K562 (cell line): ENCODE measurements around the gene MED16. TPM values are rescaled to one million over a fixed set of nuclear protein-coding genes. Genes with fewer than 3 reads are reported as not detected.

Source experiments
- ATAC-seq: fragments of 200-7000 bp; cut with Tn5 transposase; 3 replicates; pipeline ENCODE4 v1.9.1; 2020; ENCODE audit warnings: moderate library complexity
- BruUV-seq: library from RNA; stranded (reverse); fragments of 400-500 nt; replicated peaks from 2 replicates; lab custom pipeline; 2021; lab: Mats Ljungman, UMichigan
- CTCF ChIA-PET: fragments of 300-600 bp; formaldehyde crosslinking; extraction: SDS; loops from one replicate; lab custom pipeline; 2021; ENCODE audit warnings: low intra/inter-chr PET ratio; lab: Yijun Ruan, JAX
- POLR2A ChIA-PET: fragments of 300-600, 350-650 bp; sonication (Branson Sonifier 250); formaldehyde crosslinking; extraction: SDS; loops from one replicate; lab custom pipeline; 2021; ENCODE audit warnings: antibody characterized with exemption, inconsistent platforms; lab: Yijun Ruan, JAX
- DNase-seq, 4 experiments: peaks; one replicate each; pipeline versions ENCODE4 v3.0.0 to v3.0.0-alpha.2; 2011 to 2018; ENCODE audit warnings: low spot score in 3 of 4, mixed read lengths in 3 of 4; ENCODE audit errors: extremely low read depth in 1 of 4
- FAIRE-seq: peaks from 2 replicates; lab custom pipeline; 2011; peaks lifted over from hg19 to GRCh38; lab: Jason Lieb, UNC
- H2AFZ ChIP-seq: 2 replicates; pipeline ENCODE4 v1.6.0; 2011; ENCODE audit warnings: low read depth, low read length, control low read depth, inconsistent platforms
- H3K27ac ChIP-seq: fragments of 200-600 bp; 3 replicates; pipeline ENCODE4 v1.8.0; 2011; ENCODE audit warnings: low read depth, mild to moderate bottlenecking, control low read depth, inconsistent platforms, low read length, moderate library complexity, mixed read lengths; ENCODE audit errors: extremely low read depth
- H3K27me3 ChIP-seq, 2 experiments: fragments of 300-600 bp in 1 of 2; 2 replicates in 1 of 2; 3 replicates in 1 of 2; pipeline versions ENCODE4 v1.6.0 to v1.8.0; 2011; ENCODE audit warnings: inconsistent platforms in 2 of 2, low read length in 2 of 2, mild to moderate bottlenecking in 1 of 2, mixed read lengths in 1 of 2, moderate library complexity in 1 of 2; ENCODE audit not compliant: control insufficient read depth in 2 of 2, insufficient read depth in 2 of 2
- H3K36me3 ChIP-seq: fragments of 300-600 bp; 3 replicates; pipeline ENCODE4 v1.8.0; 2011; ENCODE audit warnings: mild to moderate bottlenecking, low read length, inconsistent platforms; ENCODE audit not compliant: control insufficient read depth, insufficient read depth
- H3K4me1 ChIP-seq, 2 experiments: fragments of 200-600 bp in 1 of 2; replicated peaks in 1 of 2; 2 replicates in 1 of 2; 3 replicates in 1 of 2; pipeline versions ENCODE4 v1.5.1 to v1.8.0; 2011; ENCODE audit warnings: inconsistent platforms in 2 of 2, low read length in 2 of 2, mild to moderate bottlenecking in 1 of 2, mixed read lengths in 1 of 2, moderate library complexity in 1 of 2; ENCODE audit not compliant: control insufficient read depth in 2 of 2, insufficient read depth in 2 of 2
- H3K4me2 ChIP-seq: 2 replicates; pipeline ENCODE4 v1.6.1; 2011; ENCODE audit warnings: low read length, control low read depth, inconsistent platforms, mixed read lengths; ENCODE audit not compliant: insufficient read depth
- H3K4me3 ChIP-seq: fragments of 200-600 bp; sonication (generic), shearing (Covaris generic); 2 replicates; pipeline ENCODE4 v1.5.1; 2016; ENCODE audit warnings: control low read depth, inconsistent platforms
- H3K79me2 ChIP-seq: fragments of 200-600 bp; 3 replicates; pipeline ENCODE4 v1.8.0; 2011; ENCODE audit warnings: low read length, inconsistent platforms; ENCODE audit not compliant: control insufficient read depth, insufficient read depth
- H3K9ac ChIP-seq, 2 experiments: 2 replicates each; pipeline versions ENCODE4 v1.6.0 to v1.6.1; 2011; ENCODE audit warnings: low read depth in 2 of 2, low read length in 2 of 2, control low read depth in 1 of 2, inconsistent platforms in 1 of 2, mild to moderate bottlenecking in 1 of 2, mixed read lengths in 1 of 2; ENCODE audit not compliant: insufficient read depth in 1 of 2
- H3K9me1 ChIP-seq: one replicate; pipeline ENCODE4 v1.6.0; 2011; ENCODE audit warnings: inconsistent platforms, mild to moderate bottlenecking, low read length, moderate library complexity; ENCODE audit not compliant: control insufficient read depth, insufficient read depth
- H3K9me3 ChIP-seq: replicated peaks from 2 replicates; pipeline ENCODE4 v1.5.1; 2011; ENCODE audit warnings: low read depth, low read length, inconsistent platforms; ENCODE audit not compliant: control insufficient read depth, insufficient read depth
- H4K20me1 ChIP-seq: replicated peaks from 2 replicates; pipeline ENCODE4 v1.6.1; 2011; ENCODE audit warnings: low read length, inconsistent platforms, mixed read lengths; ENCODE audit not compliant: control insufficient read depth, insufficient read depth
- DPF2 ChIP-seq: fragments of 450-650 bp; IDR thresholded peaks from 2 replicates; pipeline ENCODE4 v1.6.1; 2016
- E2F3 ChIP-seq: fragments of 250-450 bp; sonication (Bioruptor Pico); IDR thresholded peaks from 2 replicates; pipeline ENCODE4 v1.4.0; 2020; ENCODE audit warnings: mild to moderate bottlenecking
- IFI16 ChIP-seq: fragments of 250-450 bp; sonication (Bioruptor Pico); IDR thresholded peaks from 2 replicates; pipeline ENCODE4 v2.1.2; 2022; ENCODE audit warnings: mild to moderate bottlenecking, inconsistent platforms
- MAFK ChIP-seq: IDR thresholded peaks from 2 replicates; pipeline ENCODE4 v1.6.1; 2011; ENCODE audit warnings: low read length, improper control_type of control experiment
- MTF1 ChIP-seq: fragments of 250-450 bp; sonication (Bioruptor Pico); IDR thresholded peaks from 2 replicates; pipeline ENCODE4 v1.9.0; 2021; ENCODE audit warnings: moderate library complexity, mild to moderate bottlenecking, inconsistent platforms, borderline replicate concordance
- PML ChIP-seq: IDR thresholded peaks from 2 replicates; pipeline ENCODE4 v1.6.1; 2012; ENCODE audit warnings: low read length, inconsistent platforms
- RBM22 ChIP-seq: fragments of 200-400 bp; formaldehyde crosslinking; IDR thresholded peaks from 2 replicates; pipeline ENCODE4 v1.6.1; 2018; ENCODE audit warnings: low read length, low read depth; ENCODE audit not compliant: poor library complexity, severe bottlenecking
- SIN3A ChIP-seq, 2 experiments: fragments of 150-350 bp in 1 of 2; IDR thresholded peaks; 2 replicates each; pipeline ENCODE4 v1.6.1; 2011 to 2016; ENCODE audit warnings: borderline replicate concordance in 2 of 2, low read depth in 2 of 2, low read length in 2 of 2, mild to moderate bottlenecking in 2 of 2, moderate library complexity in 2 of 2; ENCODE audit not compliant: control insufficient read depth in 1 of 2
- SMARCA4 ChIP-seq: fragments of 450-650 bp; IDR thresholded peaks from 2 replicates; pipeline ENCODE4 v1.6.1; 2016
- SUPT5H ChIP-seq: fragments of 450-650 bp; IDR thresholded peaks from 2 replicates; pipeline ENCODE4 v1.6.1; 2016
- ZFP91 ChIP-seq: sonication (generic); formaldehyde crosslinking; IDR thresholded peaks from 2 replicates; pipeline ENCODE4 v1.8.0; 2022; ENCODE audit warnings: mild to moderate bottlenecking, missing genetic modification reagents
- ZNF696 ChIP-seq: fragments of 250-450 bp; sonication (Bioruptor Pico); conservative IDR thresholded peaks from 2 replicates; pipeline ENCODE4 v1.4.0; 2020; ENCODE audit warnings: mild to moderate bottlenecking, moderate library complexity
- ZNF75A ChIP-seq: fragments of 450-650 bp; formaldehyde crosslinking; IDR thresholded peaks from 2 replicates; pipeline ENCODE4 v1.4.0; 2020; ENCODE audit warnings: mild to moderate bottlenecking
- WGBS: fragments of 100-300 bp; shearing (Covaris generic); methylation state at CpG from one replicate; pipeline ENCODE4 v1.1.6; 2016; ENCODE audit warnings: low coverage, mixed read lengths; ENCODE audit not compliant: insufficient coverage; ENCODE audit errors: missing lambda C conversion rate; 5-methylcytosine and 5-hydroxymethylcytosine counted together
- in situ Hi-C: fragments of 300-500 bp; cut with MboI; formaldehyde crosslinking; loops from 4 replicates; pipeline ENCODE4 v1.15.0; 2018; ENCODE audit warnings: inconsistent platforms, mixed read lengths
- intact Hi-C: fragments of 100-400 bp; cut with micrococcal nuclease; formaldehyde crosslinking; loops from 2 replicates; pipeline ENCODE4 v1.14.2; 2022
- polyA plus RNA-seq, 8 experiments: library from polyadenylated mRNA; depleted of rRNA in 4 of 8; stranded (reverse) in 5 of 8; unstranded in 3 of 8; fragments of >200 nt; fragmentation: Nextera tagmentation in 2 of 8; fragmentation: Illumina TruSeq in 1 of 8; extraction: Ambion mirVana in 2 of 8; extraction: Trizol in 1 of 8; gene quantifications; 2 replicates each; pipeline versions ENCODE4 v1.2.1 to v1.2.3, GENCODE V29; 2011 to 2014; ENCODE audit warnings: inconsistent platforms in 1 of 8, missing spikeins in 1 of 8
- total RNA-seq, 7 experiments: library from RNA; depleted of rRNA in 6 of 7; stranded (reverse); fragments of >200 nt in 6 of 7; fragmentation: Illumina TruSeq in 2 of 7; extraction: Trizol in 2 of 7; gene quantifications; 2 replicates each; pipeline versions ENCODE4 v1.2.1 to v1.2.3, GENCODE V29; 2011 to 2021; ENCODE audit warnings: low replicate concordance in 1 of 7
- TF ChIP-seq, protein P1 (sequence below): fragments of 250-450 bp; sonication (Bioruptor Pico); IDR thresholded peaks from 2 replicates; pipeline ENCODE4 v1.4.0; 2020; ENCODE audit warnings: mild to moderate bottlenecking
- TF ChIP-seq, protein P2 (sequence below): fragments of 250-450 bp; sonication (Bioruptor Pico); IDR thresholded peaks from 2 replicates; pipeline ENCODE4 v1.8.0; 2022; ENCODE audit warnings: moderate library complexity, mild to moderate bottlenecking, inconsistent platforms
- TF ChIP-seq, protein P3 (sequence below): sonication (generic); formaldehyde crosslinking; IDR thresholded peaks from 2 replicates; pipeline ENCODE4 v1.8.1; 2023; ENCODE audit warnings: mild to moderate bottlenecking, missing genetic modification reagents

Gene MED16
- total and polyA plus RNA-seq, 9 of the 15 experiments (the other 6 are each of a cell fraction or from before 2014, with no cell fraction given) = 0.89 to 59.9 (median 8.6) TPM

DNA sequence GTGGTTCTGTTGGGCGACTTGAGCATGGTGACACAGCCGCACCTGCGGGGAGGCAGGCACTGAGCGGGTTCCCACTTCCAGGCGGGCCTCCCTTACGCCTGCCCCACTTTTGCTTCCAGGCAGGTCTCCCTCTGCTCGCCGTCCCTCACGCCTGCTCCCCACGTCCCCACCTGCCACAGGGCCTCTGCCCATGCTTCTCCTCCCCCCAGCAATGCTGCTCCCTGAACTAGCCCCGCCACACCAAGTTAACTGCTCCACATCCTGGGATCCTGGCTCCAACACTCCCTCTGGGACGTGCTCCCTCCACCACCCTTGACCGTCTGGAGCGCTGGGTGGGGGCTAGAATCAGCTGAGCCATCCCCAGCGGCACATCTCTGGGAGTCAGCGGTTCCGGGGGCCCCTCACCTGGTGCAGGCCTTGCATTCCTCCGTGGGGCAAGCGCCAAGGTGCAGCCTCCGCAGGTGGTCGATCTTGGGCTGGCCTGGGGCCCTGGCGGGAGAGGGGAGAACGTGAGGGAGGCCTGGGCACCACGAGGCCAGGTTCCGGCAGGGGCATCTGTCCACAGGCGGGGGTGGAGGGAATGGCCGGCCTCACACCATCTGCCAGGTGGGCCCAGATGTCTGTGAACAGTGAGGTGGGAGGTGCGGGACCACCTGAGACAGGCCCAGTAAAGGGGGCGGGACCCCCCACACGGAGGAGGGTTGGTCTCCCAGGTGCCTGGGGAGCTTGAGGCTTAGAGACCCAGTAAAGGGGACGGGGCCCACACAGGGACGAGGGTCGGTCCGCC, 24.3 kb downstream of the MED16 start:
- in situ Hi-C loops (no loop called here), intact Hi-C loops (no loop called here)
- Histone ChIP-seq H3K27ac (peak overlapping the region; percentile 40; the same call in 1 of the 3 replicates), H3K79me2 (peaks cover 4% of the 10 kb centered on the region; the same call in 2 of the 3 replicates), H3K4me1 (peaks cover 21 to 76% of the 10 kb centered on the region in 2 experiments), H3K9me1 (no peaks in the 10 kb centered on the region), H2AFZ (no peak overlapping the region), H3K36me3 (peaks cover 71% of the 10 kb centered on the region; the same call in 2 of the 3 replicates), H3K4me2 (no peak overlapping the region), H4K20me1 (no peaks in the 10 kb centered on the region; the same call in 1 of the 2 replicates), H3K27me3 (no peaks in the 10 kb centered on the region), H3K9me3 (no peaks in the 10 kb centered on the region), H3K9ac (peak overlapping the region in 1 of 2 experiments; percentile 64; a peak in 2 of 4 replicates), H3K4me3 (no peak overlapping the region)
- ChIA-PET CTCF (no interaction called here), POLR2A (no interaction called here)
- ATAC-seq = no peak
- no peak for FAIRE-seq
- WGBS = 93% methylated on average over 22 of the region's 34 CpGs
- BruUV-seq = no TSS peak
- DNase-seq = no peak
- TF ChIP-seq RBM22 = peak; percentile 87
- TF ChIP-seq, protein P1, sequence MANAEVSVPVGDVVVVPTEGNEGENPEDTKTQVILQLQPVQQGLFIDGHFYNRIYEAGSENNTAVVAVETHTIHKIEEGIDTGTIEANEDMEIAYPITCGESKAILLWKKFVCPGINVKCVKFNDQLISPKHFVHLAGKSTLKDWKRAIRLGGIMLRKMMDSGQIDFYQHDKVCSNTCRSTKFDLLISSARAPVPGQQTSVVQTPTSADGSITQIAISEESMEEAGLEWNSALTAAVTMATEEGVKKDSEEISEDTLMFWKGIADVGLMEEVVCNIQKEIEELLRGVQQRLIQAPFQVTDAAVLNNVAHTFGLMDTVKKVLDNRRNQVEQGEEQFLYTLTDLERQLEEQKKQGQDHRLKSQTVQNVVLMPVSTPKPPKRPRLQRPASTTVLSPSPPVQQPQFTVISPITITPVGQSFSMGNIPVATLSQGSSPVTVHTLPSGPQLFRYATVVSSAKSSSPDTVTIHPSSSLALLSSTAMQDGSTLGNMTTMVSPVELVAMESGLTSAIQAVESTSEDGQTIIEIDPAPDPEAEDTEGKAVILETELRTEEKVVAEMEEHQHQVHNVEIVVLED (CRISPR knock-in tag) = no peak
- TF ChIP-seq, protein P2, sequence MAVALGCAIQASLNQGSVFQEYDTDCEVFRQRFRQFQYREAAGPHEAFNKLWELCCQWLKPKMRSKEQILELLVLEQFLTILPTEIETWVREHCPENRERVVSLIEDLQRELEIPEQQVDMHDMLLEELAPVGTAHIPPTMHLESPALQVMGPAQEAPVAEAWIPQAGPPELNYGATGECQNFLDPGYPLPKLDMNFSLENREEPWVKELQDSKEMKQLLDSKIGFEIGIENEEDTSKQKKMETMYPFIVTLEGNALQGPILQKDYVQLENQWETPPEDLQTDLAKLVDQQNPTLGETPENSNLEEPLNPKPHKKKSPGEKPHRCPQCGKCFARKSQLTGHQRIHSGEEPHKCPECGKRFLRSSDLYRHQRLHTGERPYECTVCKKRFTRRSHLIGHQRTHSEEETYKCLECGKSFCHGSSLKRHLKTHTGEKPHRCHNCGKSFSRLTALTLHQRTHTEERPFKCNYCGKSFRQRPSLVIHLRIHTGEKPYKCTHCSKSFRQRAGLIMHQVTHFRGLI = no peak
- 0 out of 2 replicates have a peak, but pooled peaks have one; percentile 27 for TF ChIP-seq E2F3 (CRISPR knock-in tag)
- TF ChIP-seq MAFK = no peak
- no peak for TF ChIP-seq ZFP91 (CRISPR knock-in tag)
- no peak for TF ChIP-seq IFI16 (CRISPR knock-in tag)
- no peak for TF ChIP-seq MTF1 (CRISPR knock-in tag)
- TF ChIP-seq SIN3A (IDR thresholded peaks at IDR 0.05; ENCODE audit: borderline replicate concordance in 2 of 2, control insufficient read depth in 1 of 2, low read depth in 2 of 2, low read length in 2 of 2) = no peak
- no peak for TF ChIP-seq DPF2
- no peak for TF ChIP-seq ZNF696 (CRISPR knock-in tag)
- TF ChIP-seq, protein P3, sequence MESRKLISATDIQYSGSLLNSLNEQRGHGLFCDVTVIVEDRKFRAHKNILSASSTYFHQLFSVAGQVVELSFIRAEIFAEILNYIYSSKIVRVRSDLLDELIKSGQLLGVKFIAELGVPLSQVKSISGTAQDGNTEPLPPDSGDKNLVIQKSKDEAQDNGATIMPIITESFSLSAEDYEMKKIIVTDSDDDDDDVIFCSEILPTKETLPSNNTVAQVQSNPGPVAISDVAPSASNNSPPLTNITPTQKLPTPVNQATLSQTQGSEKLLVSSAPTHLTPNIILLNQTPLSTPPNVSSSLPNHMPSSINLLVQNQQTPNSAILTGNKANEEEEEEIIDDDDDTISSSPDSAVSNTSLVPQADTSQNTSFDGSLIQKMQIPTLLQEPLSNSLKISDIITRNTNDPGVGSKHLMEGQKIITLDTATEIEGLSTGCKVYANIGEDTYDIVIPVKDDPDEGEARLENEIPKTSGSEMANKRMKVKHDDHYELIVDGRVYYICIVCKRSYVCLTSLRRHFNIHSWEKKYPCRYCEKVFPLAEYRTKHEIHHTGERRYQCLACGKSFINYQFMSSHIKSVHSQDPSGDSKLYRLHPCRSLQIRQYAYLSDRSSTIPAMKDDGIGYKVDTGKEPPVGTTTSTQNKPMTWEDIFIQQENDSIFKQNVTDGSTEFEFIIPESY (CRISPR knock-in tag) = peak; percentile 64
- TF ChIP-seq SUPT5H = peak; percentile 69
- TF ChIP-seq PML = no peak
- TF ChIP-seq ZNF75A (CRISPR knock-in tag) = no peak
- no peak for TF ChIP-seq SMARCA4
